Activated CD8-positive, alpha-beta memory T cell treated with anti-CD3 and anti-CD28 coated beads for 36 hours (primary cell): ENCODE data around the gene P2RY6. TPM values are rescaled to one million over a fixed set of nuclear protein-coding genes. Genes with fewer than 3 reads are reported as not detected.

Experiments used
- CTCF ChIA-PET: fragments of 350-600 bp; sonication (Branson Sonifier 250); formaldehyde crosslinking; loops from one replicate; lab custom pipeline; 2021; ENCODE audit warnings: antibody characterized with exemption; lab: Charles Lee
- POLR2A ChIA-PET: fragments of 350-600 bp; sonication (Branson Sonifier 250); formaldehyde crosslinking; loops from one replicate; lab custom pipeline; 2021; ENCODE audit warnings: antibody characterized with exemption; lab: Charles Lee
- total RNA-seq, 2 experiments: library from RNA; stranded (reverse); gene quantifications; one replicate each; pipeline ENCODE4 v1.2.3, GENCODE V29; 2021

Gene P2RY6
- total RNA-seq, 2 experiments from 2014 or later = not detected

DNA sequence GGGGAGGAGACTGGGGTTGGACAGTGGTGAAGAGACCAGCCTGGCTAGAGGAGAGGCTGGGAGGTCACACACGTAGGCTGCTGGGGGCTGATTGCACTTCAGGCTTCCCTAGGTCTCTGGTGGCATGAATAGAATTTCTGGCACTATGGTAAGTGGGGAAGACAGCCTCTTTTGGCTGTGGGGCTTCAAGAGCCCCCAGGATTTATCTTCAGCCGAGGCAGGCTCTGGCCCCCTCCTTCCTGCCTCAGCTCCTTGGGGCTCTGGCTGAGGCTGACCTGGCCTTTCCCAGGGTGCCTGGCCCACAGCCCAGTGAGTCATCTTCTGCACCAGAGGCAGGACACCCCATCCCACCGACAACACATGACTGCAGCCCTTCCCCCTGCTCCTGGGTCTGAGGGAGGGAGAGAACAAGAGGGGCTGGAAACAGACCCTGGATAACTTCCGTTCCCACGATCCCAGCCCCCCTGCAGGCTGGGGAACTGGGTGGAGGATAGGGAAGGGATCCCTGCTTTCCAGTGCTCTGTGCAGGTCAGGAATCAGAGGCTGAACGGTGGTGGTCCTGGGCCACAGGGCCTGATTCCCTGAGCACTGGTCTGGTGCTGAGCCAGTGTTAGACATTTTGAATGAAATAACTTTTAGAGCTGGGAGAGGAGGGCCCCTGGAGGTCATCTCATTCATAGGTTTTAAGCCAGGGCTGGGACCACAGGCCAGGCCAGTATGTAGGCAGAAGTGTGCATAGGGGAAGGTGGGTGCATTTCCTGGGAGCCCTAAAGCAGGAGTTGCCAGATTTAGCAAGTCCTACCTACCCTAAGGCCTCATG lies 62.5 kb downstream of the P2RY6 start:
- ChIA-PET CTCF (interaction anchor here (0.6 to 6.0 kb wide), 22 partner anchors 8 to 654 kb away, joined by 3 to 73 read pairs (median 4); partner anchors contain the start of gene ARHGEF17), POLR2A (interaction anchor here (0.6 kb wide), 1 partner anchor 29 kb away, joined by 3 read pairs; no protein-coding TSS in a partner anchor)

- CTCF ChIA-PET = interaction anchor here (0.6 to 6.0 kb wide), 29 partner anchors 9 to 655 kb away, joined by 3 to 73 read pairs (median 5); partner anchors contain the start of gene ARHGEF17
- POLR2A ChIA-PET = interaction anchor here (0.6 kb wide), 1 partner anchor 29 kb away, joined by 3 read pairs; no protein-coding TSS in a partner anchor
Observed at GRCh38 chr11:73335204-73335923, 63.2 kb downstream of the P2RY6 start.

GRCh38 chr11:73337846-73338245 lies 65.7 kb downstream of the P2RY6 start:
- ChIA-PET POLR2A (no interaction called here), CTCF (interaction anchor here (0.7 to 6.0 kb wide), 6 partner anchors 11 to 195 kb away, joined by 3 to 73 read pairs (median 6); partner anchors contain the start of gene ARHGEF17)

DNA sequence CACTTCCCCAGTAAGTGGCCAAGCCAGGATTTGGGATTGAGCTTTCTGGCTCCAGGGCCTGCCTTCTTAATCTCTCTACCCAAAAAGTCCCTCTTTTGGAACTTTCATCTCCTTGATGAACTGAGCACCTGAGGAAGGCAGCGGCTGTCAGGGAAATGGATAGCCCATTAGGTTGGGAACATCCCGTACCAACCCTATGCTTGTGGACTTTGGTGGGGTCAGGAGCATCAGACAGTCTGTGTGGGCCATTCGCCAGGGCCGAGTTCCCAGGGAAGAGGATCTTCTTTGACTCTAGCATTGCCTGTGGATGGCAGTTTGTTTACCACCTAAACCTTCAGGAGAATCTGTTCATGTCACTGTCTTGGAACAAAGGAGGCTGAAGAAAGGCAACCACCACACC lies 66.1 kb downstream of the P2RY6 start:
- POLR2A ChIA-PET = no interaction called here
- CTCF ChIA-PET = interaction anchor here (1.4 to 6.0 kb wide), 3 partner anchors 30 to 43 kb away, joined by 4 to 73 read pairs (median 7); partner anchors contain the start of gene ARHGEF17

- CTCF ChIA-PET = interaction anchor here (0.8 to 1.7 kb wide), 3 partner anchors 15 to 33 kb away, joined by 3 read pairs; partner anchors contain the start of gene ARHGEF17
- POLR2A ChIA-PET = no interaction called here
Observed at GRCh38 chr11:73340164-73340563, 68.0 kb downstream of the P2RY6 start.

- CTCF ChIA-PET = interaction anchor here (1.4 kb wide), 1 partner anchor 8 kb away, joined by 4 read pairs; no protein-coding TSS in a partner anchor
- POLR2A ChIA-PET = no interaction called here
Observed at GRCh38 chr11:73342633-73343032, 70.5 kb downstream of the P2RY6 start.

- ChIA-PET POLR2A (no interaction called here), CTCF (interaction anchor here (1.4 kb wide), 1 partner anchor 8 kb away, joined by 4 read pairs; no protein-coding TSS in a partner anchor)
Observed at GRCh38 chr11:73343076-73343873, 71.1 kb downstream of the P2RY6 start.

DNA sequence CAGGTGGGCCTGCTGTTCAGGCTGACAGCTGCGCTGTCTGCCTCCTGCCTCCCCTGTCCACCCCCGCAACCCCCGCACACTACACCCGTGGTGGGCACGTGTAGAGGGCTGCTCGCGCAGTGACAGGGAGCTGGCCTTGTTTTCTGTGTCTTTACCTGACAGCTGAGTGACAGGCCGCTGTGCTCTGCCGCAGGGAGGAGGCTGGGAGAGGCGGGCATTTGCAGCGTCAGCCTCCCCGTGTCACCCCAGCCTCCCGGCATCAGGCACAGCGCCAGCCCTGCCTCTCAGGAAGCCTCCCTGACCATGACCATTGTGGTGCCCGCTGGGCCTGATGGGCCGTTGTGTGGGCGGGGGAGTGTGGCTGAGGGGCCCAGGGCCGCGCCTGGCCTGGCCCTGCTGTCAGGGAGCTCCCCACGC lies 72.1 kb downstream of the P2RY6 start:
- ChIA-PET CTCF (interaction anchor here (0.5 kb wide), 1 partner anchor 43 kb away, joined by 3 read pairs; no protein-coding TSS in a partner anchor), POLR2A (no interaction called here)

DNA sequence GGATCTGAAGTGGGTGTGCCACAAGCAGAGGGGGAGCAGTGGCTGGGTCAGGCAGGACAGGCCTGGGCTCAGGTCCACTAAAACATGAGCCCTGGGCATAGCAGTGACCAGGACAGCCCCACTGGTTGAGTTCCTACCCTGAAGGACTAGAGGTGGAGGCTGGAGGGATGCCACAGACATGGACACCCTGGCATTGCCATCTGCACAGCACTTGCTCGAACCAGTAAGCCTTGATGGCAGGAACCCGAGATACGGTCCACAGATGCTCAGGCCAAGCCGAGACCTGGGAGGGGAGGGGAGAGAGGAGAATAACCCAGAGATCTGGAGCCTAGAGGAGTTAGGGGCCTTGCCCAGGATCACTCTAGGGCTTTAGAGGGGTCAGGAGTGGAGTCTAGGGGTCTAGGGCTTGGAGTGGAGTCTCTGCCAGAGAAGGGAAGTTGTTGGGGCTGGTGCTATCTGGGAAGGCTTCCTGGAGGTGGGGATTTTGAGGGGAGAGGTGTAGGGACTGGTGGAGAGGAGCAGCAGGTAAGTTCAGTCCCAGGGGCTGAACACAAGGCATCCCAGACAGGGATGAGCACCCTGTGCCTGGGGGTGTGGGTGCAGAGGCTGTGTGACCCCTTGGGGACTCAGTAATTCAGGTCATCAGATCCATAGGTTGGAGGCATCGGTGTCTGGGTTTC lies 73.5 kb downstream of the P2RY6 start:
- CTCF ChIA-PET = no interaction called here

DNA sequence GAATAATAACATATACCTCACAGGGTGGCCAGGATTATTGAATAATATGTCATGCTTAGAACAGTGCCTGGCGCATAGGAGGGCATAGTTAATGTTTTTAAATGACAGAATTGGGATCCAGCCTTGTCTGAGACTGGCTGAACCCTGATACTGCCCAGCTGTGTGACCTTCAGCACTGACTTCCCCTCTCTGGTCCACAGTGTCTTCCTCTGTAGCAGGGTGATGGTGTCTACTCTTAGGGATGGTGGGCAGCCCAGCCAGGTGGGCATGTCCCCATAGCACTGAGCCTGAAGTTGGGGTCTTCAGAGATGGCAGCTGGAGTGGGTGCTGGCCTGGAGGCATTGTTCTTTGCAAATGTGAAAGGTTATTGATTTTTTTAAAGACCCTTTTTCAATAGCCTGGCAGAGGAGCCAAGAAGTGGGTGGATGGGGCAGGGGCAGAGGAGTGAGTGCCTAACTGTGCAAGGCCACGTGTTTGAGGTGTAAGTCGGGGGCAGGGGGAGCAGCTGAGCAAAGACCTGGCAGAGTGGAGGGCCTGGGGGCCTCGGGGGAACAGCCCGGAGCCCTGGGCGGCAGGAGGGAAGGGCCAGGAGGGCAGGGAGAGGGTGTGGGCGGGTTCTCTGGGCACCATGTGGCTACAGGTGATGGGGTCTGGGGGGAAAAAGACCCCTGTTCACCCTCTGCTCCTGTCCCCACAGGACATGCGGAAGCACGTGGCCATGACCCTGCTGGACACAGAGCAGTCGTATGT lies 74.2 kb downstream of the P2RY6 start:
- CTCF ChIA-PET = no interaction called here
- POLR2A ChIA-PET = no interaction called here

More for the DNA sequence above, 73.5 kb downstream of the P2RY6 start:
- POLR2A ChIA-PET = no interaction called here

GRCh38 chr11:73347067-73347466 lies 74.9 kb downstream of the P2RY6 start:
- POLR2A ChIA-PET = no interaction called here
- CTCF ChIA-PET = no interaction called here

Other genes starting within 250 kb of the P2RY6 start
- 10 to 100 TPM; 29.2 to 30.8 TPM for gene FCHSD2, start 130.0 kb upstream of the P2RY6 start, total RNA-seq
- gene P2RY2, start 54.1 kb upstream of the P2RY6 start, total RNA-seq = not detected
- gene ARHGEF17, start 35.9 kb downstream of the P2RY6 start, total RNA-seq = under 1 TPM in 1 of 2 experiments, not detected in 1; 0.02 TPM
- 10 to 100 TPM; 31.0 to 33.2 TPM for gene RELT, start 104.1 kb downstream of the P2RY6 start, total RNA-seq